Liver (tissue), 9 donors: Measurements from ENCODE around the gene SLC26A9. TPM values are rescaled to one million over a fixed set of nuclear protein-coding genes. Genes with fewer than 3 reads are reported as not detected.

Experiments
- DNase-seq: peaks from one replicate; pipeline ENCODE4 v3.0.0-alpha.2; 2017; ENCODE audit warnings: low spot score
- H3K27ac ChIP-seq, 2 donors: one replicate each; pipeline ENCODE4 v1.7.0; 2013; ENCODE audit warnings: inconsistent platforms in 2 of 2, low read length in 2 of 2, control low read depth in 1 of 2, low read depth in 1 of 2, mild to moderate bottlenecking in 1 of 2
- H3K27me3 ChIP-seq, 4 donors: one replicate each; pipeline versions ENCODE4 v1.6.1 to v1.7.0; 2013; ENCODE audit warnings: low read length in 3 of 4, inconsistent platforms in 1 of 4, mild to moderate bottlenecking in 1 of 4, moderate library complexity in 1 of 4; ENCODE audit not compliant: control insufficient read depth in 4 of 4, insufficient read depth in 4 of 4
- H3K36me3 ChIP-seq, 4 donors: one replicate each; pipeline versions ENCODE4 v1.6.1 to v1.7.0; 2013; ENCODE audit warnings: low read length in 3 of 4, mild to moderate bottlenecking in 3 of 4, low read depth in 1 of 4, moderate library complexity in 1 of 4; ENCODE audit not compliant: control insufficient read depth in 4 of 4, insufficient read depth in 3 of 4
- H3K4me1 ChIP-seq, 4 donors: one replicate each; pipeline versions ENCODE4 v1.6.1 to v1.7.0; 2013; ENCODE audit warnings: low read length in 3 of 4, mild to moderate bottlenecking in 3 of 4, moderate library complexity in 1 of 4; ENCODE audit not compliant: control insufficient read depth in 4 of 4, insufficient read depth in 4 of 4
- H3K4me3 ChIP-seq, 3 donors: one replicate each; pipeline versions ENCODE4 v1.6.1 to v1.7.0; 2013; ENCODE audit warnings: low read length in 3 of 3, control low read depth in 1 of 3, low read depth in 1 of 3, mild to moderate bottlenecking in 1 of 3
- H3K9ac ChIP-seq, 2 donors: one replicate each; pipeline ENCODE4 v1.7.0; 2013; ENCODE audit warnings: low read length in 2 of 2, mild to moderate bottlenecking in 2 of 2, moderate library complexity in 2 of 2, control low read depth in 1 of 2, low read depth in 1 of 2
- H3K9me3 ChIP-seq, 4 donors: one replicate each; pipeline versions ENCODE4 v1.6.1 to v1.7.0; 2013; ENCODE audit warnings: low read length in 3 of 4; ENCODE audit not compliant: control insufficient read depth in 4 of 4
- EGR1 ChIP-seq, 2 donors: IDR thresholded peaks; 2 replicates each; pipeline ENCODE4 v1.6.1; 2016 to 2018; ENCODE audit warnings: antibody characterized with exemption in 2 of 2, low read depth in 2 of 2
- FOXA1 ChIP-seq: IDR thresholded peaks from 2 replicates; pipeline ENCODE4 v1.6.1; 2016; ENCODE audit warnings: antibody characterized with exemption
- GABPA ChIP-seq, 2 donors: IDR thresholded peaks in 1 of 2; conservative IDR thresholded peaks in 1 of 2; 2 replicates each; pipeline ENCODE4 v1.6.1; 2016; ENCODE audit warnings: antibody characterized with exemption in 2 of 2, mild to moderate bottlenecking in 1 of 2, moderate library complexity in 1 of 2
- JUND ChIP-seq, 2 donors: IDR thresholded peaks; 2 replicates each; pipeline ENCODE4 v1.6.1; 2016; ENCODE audit warnings: antibody characterized with exemption in 2 of 2
- RXRA ChIP-seq, 2 donors: IDR thresholded peaks; 2 replicates each; pipeline ENCODE4 v1.6.1; 2017 to 2018; ENCODE audit warnings: antibody characterized with exemption in 2 of 2, mild to moderate bottlenecking in 1 of 2
- SP1 ChIP-seq: IDR thresholded peaks from 2 replicates; pipeline ENCODE4 v1.6.1; 2018; ENCODE audit warnings: antibody characterized with exemption, mild to moderate bottlenecking
- TAF1 ChIP-seq: conservative IDR thresholded peaks from 2 replicates; pipeline ENCODE4 v1.6.1; 2016; ENCODE audit warnings: antibody characterized with exemption, mild to moderate bottlenecking
- WGBS: extraction: QIAGEN DNeasy Blood & Tissue Kit; methylation state at CpG from one replicate; pipeline ENCODE4 v1.1.7; 2013; 5-methylcytosine and 5-hydroxymethylcytosine counted together
- polyA plus RNA-seq, 2 donors: library from polyadenylated mRNA; stranded (reverse) in 1 of 2; unstranded in 1 of 2; fragments of 200-250 nt in 1 of 2; fragments of >200 nt in 1 of 2; fragmentation: Nextera tagmentation in 1 of 2; extraction: Ambion mirVana in 1 of 2; gene quantifications; one replicate each; pipeline versions ENCODE4 v1.2.1 to v1.2.3, GENCODE V29; 2013 to 2015
- total RNA-seq, 2 donors: library from RNA; depleted of rRNA; stranded (reverse); fragments of >200 nt; gene quantifications; one replicate each; pipeline ENCODE4 v1.2.3, GENCODE V29; 2014
- TF ChIP-seq, protein P1 (sequence below): IDR thresholded peaks from 2 replicates; pipeline ENCODE4 v1.6.1; 2016; ENCODE audit warnings: antibody characterized with exemption, mild to moderate bottlenecking
- TF ChIP-seq, protein P2 (sequence below): fragments of 150-350 bp; IDR thresholded peaks from 2 replicates; pipeline ENCODE4 v1.5.1; 2017; ENCODE audit warnings: improper control_type of control experiment, low read depth, low read length; ENCODE audit not compliant: missing input control
- TF ChIP-seq, protein P3 (sequence below): IDR thresholded peaks from 2 replicates; pipeline ENCODE4 v1.6.1; 2016; ENCODE audit warnings: antibody characterized with exemption
- donor health status: healthy.
- donor health status: healthy.
- donor health status: healthy.
- donor health status: healthy.
- donor health status: healthy.

SLC26A9 gene
- total and polyA plus RNA-seq, 4 donors, result not detected

DNA sequence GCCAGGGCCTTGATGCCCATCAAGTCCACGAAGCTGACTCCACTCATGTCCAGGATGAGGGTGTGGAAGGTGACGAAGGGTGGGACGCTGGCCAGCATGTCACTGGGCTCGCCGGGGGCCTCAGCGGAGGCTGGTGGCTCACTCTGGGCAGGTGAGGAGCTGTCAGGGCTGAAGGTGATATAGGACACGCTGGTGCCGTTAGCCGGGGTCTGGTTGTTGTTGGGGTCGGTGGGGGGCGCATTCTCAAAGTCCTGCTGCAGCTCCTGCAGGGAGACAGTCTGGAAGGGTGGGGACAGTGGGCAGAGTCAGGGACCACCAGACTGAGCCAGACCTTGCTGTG is 21.7 kb downstream of the SLC26A9 start:
- DNase-seq, result no peak
- WGBS, result 97% methylated on average over 11 of the region's 11 CpGs

DNA sequence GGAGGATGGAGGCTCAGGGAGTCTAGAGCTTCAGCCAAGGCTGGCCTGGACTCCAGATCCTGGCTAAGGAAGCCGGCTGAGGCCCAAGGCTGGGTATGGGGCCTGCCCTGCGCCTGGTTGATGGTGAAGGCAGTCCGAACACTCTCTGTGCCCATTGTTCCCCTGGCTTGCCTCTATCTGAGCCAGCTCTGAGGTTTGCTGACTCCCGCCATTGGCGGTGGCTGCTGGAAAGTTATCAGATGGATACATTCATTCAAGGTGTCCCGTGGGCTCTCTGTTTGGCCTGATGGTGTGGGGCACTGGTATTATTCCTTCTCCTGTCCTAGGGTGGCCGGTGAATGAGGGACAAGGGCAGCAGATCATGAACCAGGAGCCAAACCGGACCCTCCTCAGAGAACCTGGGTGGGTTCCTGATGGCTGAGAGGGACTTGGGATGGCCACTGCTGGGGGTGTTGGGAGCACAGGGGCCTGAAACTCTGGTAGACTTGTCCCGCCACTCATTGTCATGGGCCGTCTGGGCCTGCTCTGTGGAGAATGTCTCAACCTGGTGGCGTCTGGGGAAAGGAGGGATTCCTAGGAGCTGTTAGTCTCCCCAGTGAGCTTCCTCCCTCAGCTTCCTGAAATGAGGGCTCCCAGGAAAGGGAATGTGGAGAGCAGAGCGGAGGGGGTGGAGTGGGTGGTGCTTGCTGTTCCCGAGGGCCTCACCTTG is 22.2 kb downstream of the SLC26A9 start:
- H3K36me3 ChIP-seq, result no peaks in the 10 kb centered on the region
- H3K4me3 ChIP-seq, result no peak overlapping the region
- H3K9ac ChIP-seq, result no peak overlapping the region
- no peaks in the 10 kb centered on the region for H3K4me1 ChIP-seq
- TF ChIP-seq GABPA (IDR thresholded peaks at IDR 0.05 in 1 of 2, conservative IDR thresholded peaks at IDR 0.05 in 1 of 2), result no peak
- no peak for TF ChIP-seq TAF1
- TF ChIP-seq, protein P1, sequence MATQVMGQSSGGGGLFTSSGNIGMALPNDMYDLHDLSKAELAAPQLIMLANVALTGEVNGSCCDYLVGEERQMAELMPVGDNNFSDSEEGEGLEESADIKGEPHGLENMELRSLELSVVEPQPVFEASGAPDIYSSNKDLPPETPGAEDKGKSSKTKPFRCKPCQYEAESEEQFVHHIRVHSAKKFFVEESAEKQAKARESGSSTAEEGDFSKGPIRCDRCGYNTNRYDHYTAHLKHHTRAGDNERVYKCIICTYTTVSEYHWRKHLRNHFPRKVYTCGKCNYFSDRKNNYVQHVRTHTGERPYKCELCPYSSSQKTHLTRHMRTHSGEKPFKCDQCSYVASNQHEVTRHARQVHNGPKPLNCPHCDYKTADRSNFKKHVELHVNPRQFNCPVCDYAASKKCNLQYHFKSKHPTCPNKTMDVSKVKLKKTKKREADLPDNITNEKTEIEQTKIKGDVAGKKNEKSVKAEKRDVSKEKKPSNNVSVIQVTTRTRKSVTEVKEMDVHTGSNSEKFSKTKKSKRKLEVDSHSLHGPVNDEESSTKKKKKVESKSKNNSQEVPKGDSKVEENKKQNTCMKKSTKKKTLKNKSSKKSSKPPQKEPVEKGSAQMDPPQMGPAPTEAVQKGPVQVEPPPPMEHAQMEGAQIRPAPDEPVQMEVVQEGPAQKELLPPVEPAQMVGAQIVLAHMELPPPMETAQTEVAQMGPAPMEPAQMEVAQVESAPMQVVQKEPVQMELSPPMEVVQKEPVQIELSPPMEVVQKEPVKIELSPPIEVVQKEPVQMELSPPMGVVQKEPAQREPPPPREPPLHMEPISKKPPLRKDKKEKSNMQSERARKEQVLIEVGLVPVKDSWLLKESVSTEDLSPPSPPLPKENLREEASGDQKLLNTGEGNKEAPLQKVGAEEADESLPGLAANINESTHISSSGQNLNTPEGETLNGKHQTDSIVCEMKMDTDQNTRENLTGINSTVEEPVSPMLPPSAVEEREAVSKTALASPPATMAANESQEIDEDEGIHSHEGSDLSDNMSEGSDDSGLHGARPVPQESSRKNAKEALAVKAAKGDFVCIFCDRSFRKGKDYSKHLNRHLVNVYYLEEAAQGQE, result no peak
- TF ChIP-seq, protein P2, sequence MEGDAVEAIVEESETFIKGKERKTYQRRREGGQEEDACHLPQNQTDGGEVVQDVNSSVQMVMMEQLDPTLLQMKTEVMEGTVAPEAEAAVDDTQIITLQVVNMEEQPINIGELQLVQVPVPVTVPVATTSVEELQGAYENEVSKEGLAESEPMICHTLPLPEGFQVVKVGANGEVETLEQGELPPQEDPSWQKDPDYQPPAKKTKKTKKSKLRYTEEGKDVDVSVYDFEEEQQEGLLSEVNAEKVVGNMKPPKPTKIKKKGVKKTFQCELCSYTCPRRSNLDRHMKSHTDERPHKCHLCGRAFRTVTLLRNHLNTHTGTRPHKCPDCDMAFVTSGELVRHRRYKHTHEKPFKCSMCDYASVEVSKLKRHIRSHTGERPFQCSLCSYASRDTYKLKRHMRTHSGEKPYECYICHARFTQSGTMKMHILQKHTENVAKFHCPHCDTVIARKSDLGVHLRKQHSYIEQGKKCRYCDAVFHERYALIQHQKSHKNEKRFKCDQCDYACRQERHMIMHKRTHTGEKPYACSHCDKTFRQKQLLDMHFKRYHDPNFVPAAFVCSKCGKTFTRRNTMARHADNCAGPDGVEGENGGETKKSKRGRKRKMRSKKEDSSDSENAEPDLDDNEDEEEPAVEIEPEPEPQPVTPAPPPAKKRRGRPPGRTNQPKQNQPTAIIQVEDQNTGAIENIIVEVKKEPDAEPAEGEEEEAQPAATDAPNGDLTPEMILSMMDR, result no peak
- no peak for TF ChIP-seq FOXA1
- H3K27ac ChIP-seq, result no peak overlapping the region
- no peaks in the 10 kb centered on the region for H3K27me3 ChIP-seq
- H3K9me3 ChIP-seq, result no peaks in the 10 kb centered on the region
- DNase-seq, result no peak
- 85% methylated on average over 13 of the region's 13 CpGs for WGBS

More for the DNA sequence above, 21.7 kb downstream of the SLC26A9 start:
- no peaks in the 10 kb centered on the region for H3K4me1 ChIP-seq
- H3K27ac ChIP-seq, result no peak overlapping the region
- no peaks in the 10 kb centered on the region for H3K36me3 ChIP-seq
- no peaks in the 10 kb centered on the region for H3K27me3 ChIP-seq
- H3K9ac ChIP-seq, result no peak overlapping the region
- TF ChIP-seq, protein P3, sequence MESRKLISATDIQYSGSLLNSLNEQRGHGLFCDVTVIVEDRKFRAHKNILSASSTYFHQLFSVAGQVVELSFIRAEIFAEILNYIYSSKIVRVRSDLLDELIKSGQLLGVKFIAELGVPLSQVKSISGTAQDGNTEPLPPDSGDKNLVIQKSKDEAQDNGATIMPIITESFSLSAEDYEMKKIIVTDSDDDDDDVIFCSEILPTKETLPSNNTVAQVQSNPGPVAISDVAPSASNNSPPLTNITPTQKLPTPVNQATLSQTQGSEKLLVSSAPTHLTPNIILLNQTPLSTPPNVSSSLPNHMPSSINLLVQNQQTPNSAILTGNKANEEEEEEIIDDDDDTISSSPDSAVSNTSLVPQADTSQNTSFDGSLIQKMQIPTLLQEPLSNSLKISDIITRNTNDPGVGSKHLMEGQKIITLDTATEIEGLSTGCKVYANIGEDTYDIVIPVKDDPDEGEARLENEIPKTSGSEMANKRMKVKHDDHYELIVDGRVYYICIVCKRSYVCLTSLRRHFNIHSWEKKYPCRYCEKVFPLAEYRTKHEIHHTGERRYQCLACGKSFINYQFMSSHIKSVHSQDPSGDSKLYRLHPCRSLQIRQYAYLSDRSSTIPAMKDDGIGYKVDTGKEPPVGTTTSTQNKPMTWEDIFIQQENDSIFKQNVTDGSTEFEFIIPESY, result no peak
- TF ChIP-seq JUND (IDR thresholded peaks at IDR 0.05) (no peak), FOXA1 (no peak), SP1 (no peak), EGR1 (IDR thresholded peaks at IDR 0.05; ENCODE audit: low read depth in 2 of 2) (no peak), TAF1 (no peak), RXRA (IDR thresholded peaks at IDR 0.05) (no peak)
- TF ChIP-seq, protein P2, result no peak
- no peak overlapping the region for H3K4me3 ChIP-seq
- H3K9me3 ChIP-seq, result no peaks in the 10 kb centered on the region
